Measurements from ENCODE around the gene ZNF79. TPM values are rescaled to one million over a fixed set of nuclear protein-coding genes. Genes with fewer than 3 reads are reported as not detected.

Gene ZNF79
- total RNA-seq, 1 experiment from 2014 or later: 11.6 TPM

DNA sequence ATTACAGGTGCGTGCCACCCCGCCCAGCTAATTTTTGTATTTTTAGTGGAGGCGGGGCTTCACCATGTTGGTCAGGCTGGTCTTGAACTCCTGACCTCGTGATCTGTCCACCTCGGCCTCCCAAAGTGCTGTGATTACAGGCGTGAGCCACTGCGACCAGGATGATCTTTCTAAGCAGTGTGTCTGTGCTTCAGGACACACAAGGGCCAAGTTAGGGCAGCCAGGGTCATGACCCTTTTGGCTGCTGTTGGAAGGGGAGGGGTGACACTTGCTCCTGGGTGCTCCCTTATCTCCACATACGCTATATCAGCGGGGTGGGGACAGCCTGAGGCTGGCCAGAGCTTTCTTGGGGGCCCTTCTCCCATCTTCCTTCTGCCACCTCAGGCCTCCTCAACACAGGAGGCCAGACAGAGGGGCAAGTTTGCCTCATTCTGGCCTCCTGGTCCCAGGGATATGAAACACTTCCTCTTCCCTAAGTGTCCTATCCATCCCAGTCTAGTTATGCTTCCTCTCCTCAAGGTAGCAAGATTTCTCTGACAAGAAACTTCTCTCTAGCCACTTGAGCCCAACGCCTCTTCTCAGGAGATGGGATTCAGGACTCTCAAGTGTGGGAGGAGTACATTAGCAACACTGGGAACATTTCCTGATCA, 1.9 kb upstream of the ZNF79 start:
- H3K4me3 ChIP-seq (ENCODE audit: low read depth, low read length, poor library complexity, severe bottlenecking): no peak overlapping the region
- POLR2A ChIA-PET (ENCODE audit: low non-redundant PET): no interaction called here
- TF ChIP-seq, protein P1, sequence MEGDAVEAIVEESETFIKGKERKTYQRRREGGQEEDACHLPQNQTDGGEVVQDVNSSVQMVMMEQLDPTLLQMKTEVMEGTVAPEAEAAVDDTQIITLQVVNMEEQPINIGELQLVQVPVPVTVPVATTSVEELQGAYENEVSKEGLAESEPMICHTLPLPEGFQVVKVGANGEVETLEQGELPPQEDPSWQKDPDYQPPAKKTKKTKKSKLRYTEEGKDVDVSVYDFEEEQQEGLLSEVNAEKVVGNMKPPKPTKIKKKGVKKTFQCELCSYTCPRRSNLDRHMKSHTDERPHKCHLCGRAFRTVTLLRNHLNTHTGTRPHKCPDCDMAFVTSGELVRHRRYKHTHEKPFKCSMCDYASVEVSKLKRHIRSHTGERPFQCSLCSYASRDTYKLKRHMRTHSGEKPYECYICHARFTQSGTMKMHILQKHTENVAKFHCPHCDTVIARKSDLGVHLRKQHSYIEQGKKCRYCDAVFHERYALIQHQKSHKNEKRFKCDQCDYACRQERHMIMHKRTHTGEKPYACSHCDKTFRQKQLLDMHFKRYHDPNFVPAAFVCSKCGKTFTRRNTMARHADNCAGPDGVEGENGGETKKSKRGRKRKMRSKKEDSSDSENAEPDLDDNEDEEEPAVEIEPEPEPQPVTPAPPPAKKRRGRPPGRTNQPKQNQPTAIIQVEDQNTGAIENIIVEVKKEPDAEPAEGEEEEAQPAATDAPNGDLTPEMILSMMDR (conservative IDR thresholded peaks at IDR 0.05; ENCODE audit: low read depth, low read length): no peak
- TF ChIP-seq EZH2 (IDR thresholded peaks at IDR 0.05; ENCODE audit: borderline replicate concordance, low read depth, low read length, poor library complexity, severe bottlenecking): no peak
- no peaks in the 10 kb centered on the region for H3K9me3 ChIP-seq (ENCODE audit: low read depth, low read length, poor library complexity, severe bottlenecking)
- H3K27me3 ChIP-seq (replicated peaks; ENCODE audit: insufficient read depth, low read depth, low read length, poor library complexity): no peaks in the 10 kb centered on the region
- no peak for DNase-seq (ENCODE audit: low spot score)
- CTCF ChIA-PET: no interaction called here
- no peak overlapping the region for H3K27ac ChIP-seq (ENCODE audit: low read depth, low read length, poor library complexity, severe bottlenecking)
- BruUV-seq (replicated peaks): no TSS peak
- H3K4me1 ChIP-seq (ENCODE audit: insufficient read depth, low read length, poor library complexity, severe bottlenecking): peaks cover 5% of the 10 kb centered on the region
- intact Hi-C loops (cut with micrococcal nuclease; ENCODE audit: unreplicated experiment): no loop called here
- H3K36me3 ChIP-seq (ENCODE audit: insufficient read depth, low read length, poor library complexity, severe bottlenecking): peaks cover 2% of the 10 kb centered on the region

DNA sequence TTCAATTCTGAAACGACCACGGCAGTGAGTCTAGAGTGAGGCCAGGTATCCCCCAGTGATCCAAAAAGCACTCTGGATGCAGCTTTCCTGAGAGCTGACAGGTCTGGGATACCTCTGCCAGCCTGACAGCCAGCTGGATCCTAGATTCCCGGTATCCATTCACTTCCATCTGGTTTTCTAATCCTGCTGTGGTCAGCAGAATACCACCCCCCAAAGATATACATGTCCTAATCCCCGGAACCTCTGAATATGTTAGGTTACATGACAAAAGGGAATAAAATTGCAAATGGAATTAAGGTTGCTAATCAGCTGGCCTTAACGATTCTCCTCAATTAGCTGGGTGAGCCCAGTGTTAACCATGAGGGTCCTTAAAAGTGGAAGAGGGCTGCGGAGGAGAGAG, 1.4 kb upstream of the ZNF79 start:
- CTCF ChIA-PET: no interaction called here
- intact Hi-C loops (cut with micrococcal nuclease; ENCODE audit: unreplicated experiment): no loop called here
- POLR2A ChIA-PET (ENCODE audit: low non-redundant PET): interaction anchor here (0.6 kb wide), 1 partner anchor 174 kb away, joined by 5 read pairs; no protein-coding TSS in a partner anchor
- Histone ChIP-seq H3K4me3 (ENCODE audit: low read depth, low read length, poor library complexity, severe bottlenecking) (peak overlapping the region; percentile 90), H3K27ac (ENCODE audit: low read depth, low read length, poor library complexity, severe bottlenecking) (peak overlapping the region; percentile 91), H3K4me1 (ENCODE audit: insufficient read depth, low read length, poor library complexity, severe bottlenecking) (peaks cover 5% of the 10 kb centered on the region), H3K36me3 (ENCODE audit: insufficient read depth, low read length, poor library complexity, severe bottlenecking) (peaks cover 2% of the 10 kb centered on the region), H3K9me3 (ENCODE audit: low read depth, low read length, poor library complexity, severe bottlenecking) (no peaks in the 10 kb centered on the region), H3K27me3 (replicated peaks; ENCODE audit: insufficient read depth, low read depth, low read length, poor library complexity) (no peaks in the 10 kb centered on the region)
- TF ChIP-seq EZH2 (IDR thresholded peaks at IDR 0.05; ENCODE audit: borderline replicate concordance, low read depth, low read length, poor library complexity, severe bottlenecking): no peak
- TF ChIP-seq, protein P1 (conservative IDR thresholded peaks at IDR 0.05; ENCODE audit: low read depth, low read length): no peak
- BruUV-seq (replicated peaks): no TSS peak
- DNase-seq (ENCODE audit: low spot score): no peak

DNA sequence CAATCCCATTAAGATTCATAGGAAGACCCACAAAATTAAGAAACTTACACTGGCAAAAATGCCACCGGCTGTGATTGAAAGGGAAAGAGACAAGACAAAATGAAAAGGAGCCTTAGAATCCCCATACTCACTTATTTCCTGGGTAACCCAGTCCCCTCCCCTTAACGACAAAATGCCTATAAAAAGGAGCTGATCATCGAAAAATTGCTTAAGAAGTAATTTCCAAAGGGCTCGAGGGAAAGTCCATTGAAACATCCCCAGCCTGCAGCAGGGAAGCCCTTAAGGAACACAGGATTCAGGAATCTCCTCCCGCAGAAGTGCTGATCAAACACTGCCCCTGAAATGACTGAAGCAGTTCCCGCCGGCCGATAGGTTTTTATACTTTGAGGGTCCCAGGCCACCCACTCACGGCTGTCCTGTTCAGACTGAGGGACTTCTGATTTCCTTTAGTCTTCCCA, 677 bp upstream of the ZNF79 start:
- Histone ChIP-seq H3K36me3 (ENCODE audit: insufficient read depth, low read length, poor library complexity, severe bottlenecking) (peaks cover 5% of the 10 kb centered on the region), H3K4me3 (ENCODE audit: low read depth, low read length, poor library complexity, severe bottlenecking) (peak overlapping the region; percentile 90), H3K9me3 (ENCODE audit: low read depth, low read length, poor library complexity, severe bottlenecking) (no peaks in the 10 kb centered on the region), H3K4me1 (ENCODE audit: insufficient read depth, low read length, poor library complexity, severe bottlenecking) (peaks cover 5% of the 10 kb centered on the region), H3K27me3 (replicated peaks; ENCODE audit: insufficient read depth, low read depth, low read length, poor library complexity) (no peaks in the 10 kb centered on the region), H3K27ac (ENCODE audit: low read depth, low read length, poor library complexity, severe bottlenecking) (peak overlapping the region; percentile 91)
- TF ChIP-seq EZH2 (IDR thresholded peaks at IDR 0.05; ENCODE audit: borderline replicate concordance, low read depth, low read length, poor library complexity, severe bottlenecking): no peak
- TF ChIP-seq, protein P1 (conservative IDR thresholded peaks at IDR 0.05; ENCODE audit: low read depth, low read length): no peak
- POLR2A ChIA-PET (ENCODE audit: low non-redundant PET): no interaction called here
- no peak for DNase-seq (ENCODE audit: low spot score)
- BruUV-seq (replicated peaks): TSS peak; percentile 76
- CTCF ChIA-PET: no interaction called here
- intact Hi-C loops (cut with micrococcal nuclease; ENCODE audit: unreplicated experiment): no loop called here
